GM10847 (cell line): Measurements from ENCODE around the gene RNF169.

ENCODE experiments used
- POLR2A ChIP-seq: IDR thresholded peaks from 2 replicates; pipeline ENCODE4 v1.6.1; 2011; ENCODE audit not compliant: insufficient read length; ENCODE audit errors: extremely low read depth

The RNF169 gene

DNA sequence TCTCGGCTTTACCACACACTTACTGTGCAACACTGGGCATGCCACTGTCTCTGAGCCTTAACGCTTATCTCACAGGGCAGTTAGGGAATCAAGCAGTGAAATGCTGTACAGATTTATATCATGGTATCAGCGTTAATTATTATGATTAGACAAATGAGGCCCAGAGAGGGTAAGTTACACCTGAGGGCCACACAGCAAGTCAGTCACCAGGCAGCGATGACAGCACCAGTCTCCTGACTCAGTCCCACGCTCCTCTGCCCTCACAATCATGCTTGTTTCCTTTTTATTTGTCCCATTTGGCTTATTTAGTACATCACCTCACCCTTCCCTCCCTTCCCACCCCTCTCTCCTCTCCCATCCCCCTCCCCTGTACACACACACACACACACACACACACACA, 29.6 kb upstream of the RNF169 start:
- no peak for TF ChIP-seq POLR2A

DNA sequence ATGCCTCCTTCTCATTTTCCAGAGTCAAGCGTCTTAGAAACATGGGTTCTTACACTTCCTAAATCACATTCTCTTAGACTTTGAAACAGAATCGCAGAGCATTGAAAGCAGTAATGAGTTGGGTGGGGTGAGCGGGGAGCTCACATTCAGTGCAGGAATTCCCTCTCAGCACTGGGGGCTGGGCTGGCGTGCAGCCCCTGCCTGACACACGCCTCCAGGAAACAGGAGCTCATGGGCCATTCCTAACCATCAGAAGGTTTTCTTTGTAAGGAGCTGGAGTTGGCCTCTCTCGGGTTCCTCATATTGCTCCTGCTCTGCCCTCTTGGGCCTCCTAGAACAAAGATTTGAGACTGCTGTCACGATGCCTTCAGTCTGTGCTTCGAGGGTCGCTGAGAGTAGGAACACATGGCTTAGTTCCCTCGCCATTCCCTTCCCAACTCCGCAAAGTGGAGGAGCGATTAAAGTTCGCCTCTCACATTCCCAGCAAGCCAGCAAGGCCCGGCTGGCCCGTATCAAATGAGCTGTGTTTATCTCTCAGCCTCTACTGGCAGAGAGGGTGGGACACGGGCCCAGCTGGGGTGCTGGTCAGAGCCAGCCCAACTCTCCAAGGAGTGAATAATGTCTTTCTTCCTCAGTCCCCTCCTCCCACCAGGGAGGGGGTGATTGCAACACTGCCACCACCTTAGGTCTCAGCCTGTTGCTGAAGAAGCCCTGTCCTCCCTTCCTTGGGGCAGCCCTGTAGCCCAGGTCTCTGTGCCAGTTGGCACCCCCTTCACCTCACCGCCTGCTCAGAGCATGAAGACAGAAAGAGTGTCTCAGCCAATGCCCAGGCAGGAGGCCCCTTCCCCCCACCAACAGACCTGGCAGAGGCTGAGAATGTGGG, 27.8 kb upstream of the RNF169 start:
- no peak for TF ChIP-seq POLR2A

DNA sequence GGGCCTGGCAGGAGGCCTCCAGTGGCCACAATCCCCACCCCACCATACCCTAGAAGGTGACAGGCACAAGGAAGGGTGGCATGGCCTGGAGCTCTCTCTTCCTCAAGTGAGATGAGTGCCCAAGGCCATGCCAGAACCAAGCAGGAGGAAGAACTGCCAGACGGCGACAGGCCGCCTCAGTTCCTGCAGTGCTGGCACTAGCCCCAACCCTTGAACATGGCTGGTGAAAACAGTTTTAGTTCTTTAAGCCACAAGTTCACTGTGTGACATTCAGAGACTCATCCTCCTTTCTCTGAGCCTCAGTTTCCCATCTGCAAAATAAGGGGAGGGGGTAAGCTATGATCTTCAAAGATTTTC, 27.2 kb upstream of the RNF169 start:
- TF ChIP-seq POLR2A: no peak

DNA sequence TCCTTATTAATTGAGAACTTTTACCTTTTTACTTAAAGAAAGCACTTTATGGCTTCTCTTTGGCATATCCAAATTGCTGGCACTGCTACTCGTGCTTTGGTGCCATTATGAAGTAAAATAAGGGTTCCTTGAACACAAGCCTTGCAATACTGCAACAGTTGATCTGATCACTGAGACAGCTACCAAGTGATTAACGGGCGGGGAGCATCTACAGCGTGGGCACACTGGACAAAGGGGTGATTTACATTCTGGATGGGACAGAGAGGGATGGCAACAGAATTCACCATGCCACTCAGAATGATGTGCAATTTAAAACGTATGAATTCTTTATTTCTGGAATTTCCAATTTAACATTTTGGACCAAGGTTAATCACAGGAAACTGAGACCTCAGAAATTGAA, 25.1 kb upstream of the RNF169 start:
- no peak for TF ChIP-seq POLR2A

DNA sequence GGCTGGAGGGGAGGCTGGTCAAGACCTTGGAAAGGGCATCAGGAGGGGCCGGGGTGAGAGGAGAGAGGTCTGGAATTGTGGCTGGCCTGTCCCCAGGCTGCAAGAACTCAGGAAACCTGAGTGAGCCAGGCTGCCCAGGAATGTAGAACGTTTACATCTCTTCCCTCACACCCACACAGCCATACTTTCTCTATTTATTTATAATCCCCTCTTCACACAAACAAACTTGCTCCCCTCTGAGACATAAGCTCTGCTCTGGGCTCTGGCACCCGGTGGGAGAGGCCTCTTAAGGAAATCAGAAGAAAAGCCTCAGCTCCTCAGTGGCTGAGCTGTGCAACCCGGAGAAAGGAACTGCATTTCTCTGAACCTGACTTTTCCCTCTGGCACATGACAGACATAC, 22.9 kb upstream of the RNF169 start:
- no peak for TF ChIP-seq POLR2A

DNA sequence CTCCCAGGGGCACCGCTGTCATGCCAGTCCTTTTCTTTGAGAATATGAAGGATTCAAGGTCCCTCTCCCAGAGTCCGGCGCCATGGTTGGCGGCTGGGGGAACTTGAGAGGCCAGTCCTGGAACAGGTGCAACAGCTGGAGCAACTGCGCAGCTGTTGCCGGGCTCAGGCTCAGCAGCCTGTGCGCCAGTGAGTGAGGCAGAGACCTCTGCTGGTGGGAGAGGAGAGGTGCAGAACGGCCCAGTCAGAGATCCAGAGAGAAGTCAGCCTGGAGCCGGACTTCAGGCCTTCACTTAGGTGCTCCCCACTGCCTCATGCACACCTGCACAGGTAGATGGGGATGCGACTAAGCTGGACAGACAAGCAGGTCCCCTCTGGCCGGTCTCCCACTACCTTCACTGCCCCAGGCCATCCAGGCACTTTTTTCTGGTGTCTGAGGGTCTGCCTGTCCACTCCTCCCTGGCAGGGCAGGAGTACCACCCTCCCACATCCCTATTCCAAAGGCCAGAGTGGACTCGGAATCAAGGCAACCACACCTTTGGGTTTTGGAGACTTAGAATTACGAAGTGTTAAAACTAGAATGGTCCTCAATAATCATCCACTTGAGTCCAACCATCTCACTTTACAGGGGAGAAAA, 22.0 kb upstream of the RNF169 start:
- TF ChIP-seq POLR2A: no peak

DNA sequence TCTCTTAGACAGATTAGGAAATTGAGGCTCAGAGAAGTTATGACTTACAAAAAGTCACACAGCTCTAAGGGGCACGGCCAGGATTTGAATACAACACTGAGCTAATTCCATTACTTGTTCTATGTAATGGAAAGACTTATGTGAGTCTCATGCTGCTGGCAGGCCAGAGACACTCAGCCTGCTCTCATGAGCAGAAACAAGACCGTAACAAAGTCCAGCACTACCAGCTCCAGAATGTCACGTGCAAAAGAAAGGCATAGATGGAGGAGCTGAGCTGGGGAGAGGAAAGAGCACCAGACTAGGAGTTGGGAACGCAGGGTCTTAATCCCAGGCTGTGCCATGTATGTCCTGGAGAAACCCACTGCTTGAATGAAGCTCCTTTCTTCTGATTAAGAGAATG, 19.3 kb upstream of the RNF169 start:
- TF ChIP-seq POLR2A: no peak

DNA sequence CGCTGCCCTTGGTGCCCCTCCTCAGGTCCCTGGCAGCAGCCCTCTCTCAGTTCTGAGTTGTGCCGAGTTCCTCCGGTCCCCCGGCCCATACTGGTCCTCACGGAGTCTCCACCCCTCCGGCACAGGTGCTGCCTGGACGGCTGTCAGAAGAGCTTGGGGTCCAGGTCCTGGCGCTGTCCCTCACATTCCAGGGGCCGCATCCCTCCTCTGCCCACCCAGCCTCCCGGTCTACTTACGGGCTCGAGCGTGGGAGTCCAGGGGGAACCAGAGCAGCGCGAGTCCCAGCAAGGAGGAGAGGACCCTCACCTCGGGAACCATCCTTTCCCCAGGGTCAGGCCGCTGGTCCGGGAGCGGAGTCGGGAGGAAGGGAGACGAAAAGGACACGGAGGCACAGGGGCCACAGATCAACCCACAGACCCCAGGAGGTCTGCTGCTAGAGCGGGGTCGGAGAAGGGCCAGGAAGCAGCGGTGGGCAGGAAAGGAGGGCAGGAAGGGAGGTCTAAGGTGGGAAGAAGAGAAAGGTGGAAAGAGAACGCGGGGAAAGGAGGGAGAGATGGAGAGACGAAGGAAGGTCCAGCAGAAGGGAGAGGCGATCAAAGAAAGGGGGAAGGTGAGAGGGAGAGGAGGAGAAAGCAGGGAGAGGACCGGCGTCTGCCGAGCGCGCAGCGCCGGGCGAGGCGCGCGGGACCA, 17.9 kb upstream of the RNF169 start:
- TF ChIP-seq POLR2A: no peak

DNA sequence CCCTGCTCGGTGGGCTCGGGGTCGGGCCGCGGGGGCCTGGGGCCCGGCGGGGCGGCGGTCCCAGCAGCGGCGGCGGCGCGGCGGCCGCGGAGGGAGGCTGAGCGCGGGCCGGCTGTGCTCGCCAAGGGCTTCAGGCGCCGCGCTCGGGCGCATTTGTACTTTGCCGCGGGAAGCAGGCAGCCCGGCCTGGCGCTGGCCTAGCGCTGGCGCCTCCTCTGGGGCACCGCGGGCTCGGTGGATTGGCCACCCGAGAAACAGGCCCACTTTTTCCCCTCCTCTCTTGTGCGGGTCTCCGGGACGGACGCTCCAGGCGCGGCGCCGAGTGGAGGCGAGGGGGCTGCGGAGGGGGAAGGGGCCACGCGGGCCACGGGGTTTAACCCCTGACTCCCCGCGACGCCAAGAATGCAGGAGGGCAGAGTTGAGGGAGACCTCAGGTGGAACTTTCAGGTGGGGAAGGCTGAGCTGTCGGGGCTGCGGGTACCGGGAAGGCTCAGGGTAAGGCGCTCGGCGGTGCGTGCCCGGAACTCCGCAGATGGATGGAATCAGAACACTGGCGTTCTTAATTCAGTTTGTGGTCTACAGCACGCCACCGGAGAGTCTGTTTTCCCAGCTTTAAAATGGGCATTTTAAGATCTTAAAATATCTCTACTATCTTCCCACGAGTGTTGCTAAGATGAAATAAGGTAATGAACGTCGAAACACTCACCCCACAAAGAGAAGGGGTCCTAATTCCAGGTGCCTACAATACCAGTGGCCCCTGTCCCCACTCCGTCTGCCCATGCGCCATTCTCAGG, 17.2 kb upstream of the RNF169 start, which contains the start of gene CHRDL2:
CHRDL2 (minus strand) TSS at position 126 of the 794 bp plus-strand sequence. CDS start 538 bp downstream, outside the sequence.
- no peak for TF ChIP-seq POLR2A

DNA sequence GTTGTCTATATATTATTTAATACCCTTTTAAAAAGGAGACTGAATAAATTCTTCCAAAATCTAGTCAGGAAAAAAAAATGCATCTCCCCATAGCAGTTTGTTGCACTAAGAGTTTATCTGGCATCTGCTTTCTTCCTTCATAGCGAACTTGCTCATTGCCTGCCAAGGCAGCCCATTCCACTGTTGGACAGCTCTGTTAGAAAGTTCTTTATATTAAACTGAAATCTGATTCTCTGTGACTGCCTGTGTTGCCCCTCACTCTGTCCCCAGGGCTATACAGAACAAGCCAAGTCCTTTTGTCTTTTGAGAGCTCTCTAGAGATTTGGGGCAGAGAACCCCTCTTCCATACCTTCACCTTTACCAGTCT, 14.1 kb upstream of the RNF169 start:
- TF ChIP-seq POLR2A: no peak

DNA sequence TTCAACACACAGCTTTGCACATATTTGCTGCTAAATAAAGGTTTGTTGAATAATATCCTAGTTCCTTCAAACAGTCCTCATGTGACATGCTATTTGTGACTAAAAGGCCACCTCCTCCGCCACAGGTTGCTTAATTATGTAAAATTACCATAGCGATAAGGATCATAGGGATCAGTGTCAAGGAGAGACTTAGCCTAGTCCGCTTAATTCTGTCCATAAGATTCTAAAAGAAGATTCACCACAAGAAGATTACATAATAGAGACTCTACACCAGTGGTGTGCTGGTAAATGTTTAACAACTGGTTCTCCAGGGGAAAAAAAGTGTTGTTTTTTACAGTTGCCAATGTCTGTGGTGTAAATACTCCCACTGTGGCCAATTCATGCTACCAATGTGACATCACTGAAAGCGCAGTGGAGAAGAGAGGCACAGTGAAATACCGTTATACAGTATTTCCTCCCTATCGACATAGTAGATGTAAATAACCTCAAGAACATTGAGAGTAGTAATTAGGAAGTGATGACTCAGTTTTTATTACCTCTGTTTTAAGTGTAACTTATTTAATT, 13.2 kb upstream of the RNF169 start:
- TF ChIP-seq POLR2A: no peak

DNA sequence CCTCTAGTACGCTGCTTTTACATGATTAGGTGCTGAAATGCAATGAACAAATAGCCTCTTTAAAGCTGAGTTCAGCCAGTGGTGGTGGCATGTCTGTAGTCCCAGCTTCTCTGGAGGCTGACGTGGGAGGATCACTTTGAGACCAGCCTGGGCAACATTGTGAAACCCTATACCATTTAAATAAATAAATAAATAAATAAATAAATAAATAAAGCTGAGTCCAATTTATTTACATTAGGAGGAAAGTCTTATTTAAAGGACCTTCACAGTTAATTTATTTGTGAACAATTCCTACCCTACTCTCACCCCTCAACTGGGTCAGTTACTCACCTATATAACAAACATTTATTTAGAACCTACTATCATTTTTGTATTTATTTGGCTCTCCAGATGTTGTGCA, 12.6 kb upstream of the RNF169 start:
- TF ChIP-seq POLR2A: no peak

DNA sequence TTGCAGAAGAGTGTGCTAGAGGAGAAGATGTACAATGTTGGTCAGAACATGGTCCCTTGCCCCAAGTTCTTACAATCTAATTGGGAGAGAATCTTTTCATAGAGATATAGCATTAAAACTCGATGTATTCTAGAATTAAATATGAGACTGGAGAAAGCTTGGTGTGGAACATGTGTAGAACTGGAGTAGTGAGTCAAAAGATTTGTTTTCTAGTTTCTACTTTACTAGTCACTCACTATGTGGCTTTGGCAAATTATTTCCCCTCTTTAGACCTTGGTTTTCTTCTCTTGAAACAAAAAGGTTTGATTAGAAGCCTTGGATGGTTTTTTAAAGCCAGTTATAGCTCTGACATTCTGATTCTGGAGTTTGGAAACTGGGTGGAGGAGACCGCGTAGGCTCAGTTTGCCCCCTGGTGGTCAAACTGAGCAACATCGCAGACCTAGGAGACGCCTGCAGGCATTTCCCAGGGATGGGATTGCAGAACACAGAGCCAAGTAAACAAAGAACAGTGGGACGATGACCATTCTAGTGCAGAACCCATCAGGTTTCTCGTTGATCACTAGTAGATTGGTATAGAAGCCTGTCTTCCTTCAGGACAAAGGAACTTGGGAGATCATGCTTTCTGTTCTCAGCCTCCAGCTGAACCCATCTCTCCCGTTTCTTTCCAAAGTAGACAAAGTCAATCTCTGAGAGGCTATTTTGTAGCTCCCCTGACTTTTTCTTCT, 8.9 kb upstream of the RNF169 start:
- no peak for TF ChIP-seq POLR2A

DNA sequence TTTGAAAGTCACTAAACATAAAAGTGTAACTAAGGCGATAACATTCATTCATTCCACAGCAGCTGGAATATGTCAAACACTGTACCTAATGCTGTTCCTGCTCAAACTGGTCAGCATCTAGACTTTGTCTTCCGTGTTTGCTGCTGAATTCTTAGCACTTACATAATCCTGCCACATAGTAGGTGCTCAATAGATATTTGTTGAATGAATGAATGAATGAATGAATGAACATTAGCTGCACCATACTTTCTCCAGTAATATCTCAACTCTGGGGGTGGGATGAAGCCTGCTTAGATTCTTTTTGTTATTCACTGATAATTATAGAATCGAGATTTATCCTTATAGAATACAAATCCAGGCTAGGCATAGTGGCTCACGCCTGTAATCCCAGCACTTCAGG, 6.6 kb upstream of the RNF169 start:
- no peak for TF ChIP-seq POLR2A
